Spleen (tissue), 7 donors: ENCODE data around the gene PTPRT.

Experiments used
- POLR2A ChIP-seq, 3 donors: fragments of 450-650 bp; IDR thresholded peaks; one replicate each; pipeline ENCODE4 v1.5.1; 2017; ENCODE audit warnings: antibody characterized with exemption in 3 of 3, mild to moderate bottlenecking in 1 of 3
- POLR2AphosphoS5 ChIP-seq, 3 donors: sonication (generic); formaldehyde crosslinking; IDR thresholded peaks; one replicate each; pipeline ENCODE4 v1.5.1; 2017; ENCODE audit warnings: antibody characterized with exemption in 3 of 3
- TF ChIP-seq, protein P1 (sequence below), 11 experiments: fragments of 200-600 bp in 7 of 11; fragments of 450-650 bp in 4 of 11; sonication (generic) in 4 of 11; IDR thresholded peaks in 8 of 11; conservative IDR thresholded peaks in 3 of 11; 1 replicate in 7 of 11; 2 replicates in 4 of 11; pipeline versions ENCODE4 v1.4.0 to v1.8.0; 2016 to 2021; ENCODE audit warnings: antibody characterized with exemption in 11 of 11, inconsistent platforms in 4 of 11, mild to moderate bottlenecking in 1 of 11
- donor health status: DM: no; HTN: no; CAD: no; lungs with moderate emphysema.
- donor health status: DM: no; HTN: no; CAD: no.
- donor health status: DM: no; HTN: no; CAD: no.

DNA sequence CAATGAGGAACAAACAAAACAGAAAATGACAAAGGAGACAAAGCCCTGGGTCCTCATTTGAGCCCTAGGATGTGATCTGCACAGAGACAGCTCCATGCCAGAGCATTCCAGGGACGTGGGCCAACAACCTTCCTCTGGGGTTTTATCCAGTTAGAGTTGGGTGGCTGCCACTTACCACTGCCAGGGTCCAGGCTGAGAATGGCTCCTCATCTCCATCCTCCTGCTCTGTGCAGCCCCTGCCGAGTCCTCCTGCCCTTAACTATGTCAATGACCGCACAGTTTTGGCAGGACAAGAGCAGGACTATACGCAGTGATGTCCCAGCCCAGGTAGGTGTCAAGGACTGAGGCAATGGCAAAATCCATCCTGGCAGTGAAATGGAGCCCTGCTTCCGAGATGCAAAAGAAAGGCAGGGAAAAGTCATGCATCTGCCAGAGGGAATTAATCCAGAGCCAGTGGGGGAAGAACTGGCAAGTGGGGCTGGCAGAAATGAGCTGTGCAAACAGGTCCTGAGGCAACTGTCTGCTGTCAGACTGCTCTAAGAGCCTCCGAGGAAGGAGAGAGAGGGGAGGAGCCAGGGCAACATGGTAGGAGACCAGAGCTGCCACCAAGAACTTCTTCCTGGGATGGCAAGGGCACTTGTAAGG is 449.4 kb downstream of the PTPRT start:
- TF ChIP-seq, protein P1, sequence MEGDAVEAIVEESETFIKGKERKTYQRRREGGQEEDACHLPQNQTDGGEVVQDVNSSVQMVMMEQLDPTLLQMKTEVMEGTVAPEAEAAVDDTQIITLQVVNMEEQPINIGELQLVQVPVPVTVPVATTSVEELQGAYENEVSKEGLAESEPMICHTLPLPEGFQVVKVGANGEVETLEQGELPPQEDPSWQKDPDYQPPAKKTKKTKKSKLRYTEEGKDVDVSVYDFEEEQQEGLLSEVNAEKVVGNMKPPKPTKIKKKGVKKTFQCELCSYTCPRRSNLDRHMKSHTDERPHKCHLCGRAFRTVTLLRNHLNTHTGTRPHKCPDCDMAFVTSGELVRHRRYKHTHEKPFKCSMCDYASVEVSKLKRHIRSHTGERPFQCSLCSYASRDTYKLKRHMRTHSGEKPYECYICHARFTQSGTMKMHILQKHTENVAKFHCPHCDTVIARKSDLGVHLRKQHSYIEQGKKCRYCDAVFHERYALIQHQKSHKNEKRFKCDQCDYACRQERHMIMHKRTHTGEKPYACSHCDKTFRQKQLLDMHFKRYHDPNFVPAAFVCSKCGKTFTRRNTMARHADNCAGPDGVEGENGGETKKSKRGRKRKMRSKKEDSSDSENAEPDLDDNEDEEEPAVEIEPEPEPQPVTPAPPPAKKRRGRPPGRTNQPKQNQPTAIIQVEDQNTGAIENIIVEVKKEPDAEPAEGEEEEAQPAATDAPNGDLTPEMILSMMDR (IDR thresholded peaks at IDR 0.05 in 8 of 11, conservative IDR thresholded peaks at IDR 0.05 in 3 of 11), result no peak
- TF ChIP-seq POLR2AphosphoS5 (IDR thresholded peaks at IDR 0.05), result no peak
- TF ChIP-seq POLR2A (IDR thresholded peaks at IDR 0.05), result no peak
